Activated CD8-positive, alpha-beta memory T cell treated with anti-CD3 and anti-CD28 coated beads, Interleukin-2, amount 10 ng/mL, durations not matched to agents 7 days and 5 days (primary cell): Measurements from ENCODE around the gene FBL. TPM values are rescaled to one million over a fixed set of nuclear protein-coding genes. Genes with fewer than 3 reads are reported as not detected.

Experiments
- ATAC-seq: fragments of 150-1000 bp; cut with Tn5 transposase; one replicate; pipeline ENCODE4 v1.10.0; 2021; ENCODE audit warnings: moderate library complexity
- CTCF ChIA-PET: fragments of 350-600 bp; sonication (Branson Sonifier 250); formaldehyde crosslinking; loops from one replicate; lab custom pipeline; 2021; ENCODE audit warnings: antibody characterized with exemption; lab: Charles Lee
- DNase-seq: peaks from one replicate; pipeline ENCODE4 v3.0.0-alpha.2; 2020
- H3K27ac Mint-ChIP-seq: one replicate; pipeline ENCODE4 v1.8.0; 2021; ENCODE audit warnings: mild to moderate bottlenecking, mixed read lengths
- H3K27me3 Mint-ChIP-seq: one replicate; pipeline ENCODE4 v1.8.0; 2021; ENCODE audit warnings: mixed read lengths
- H3K36me3 Mint-ChIP-seq: one replicate; pipeline ENCODE4 v1.8.0; 2021; ENCODE audit warnings: mild to moderate bottlenecking, mixed read lengths
- H3K4me1 Mint-ChIP-seq: one replicate; pipeline ENCODE4 v1.8.0; 2021; ENCODE audit warnings: mixed read lengths
- H3K4me3 Mint-ChIP-seq: one replicate; pipeline ENCODE4 v1.8.0; 2021; ENCODE audit warnings: mild to moderate bottlenecking, moderate library complexity, mixed read lengths
- H3K9me3 Mint-ChIP-seq: one replicate; pipeline ENCODE4 v1.8.0; 2022; ENCODE audit warnings: low read depth, mixed read lengths
- microRNA-seq: library from miRNA; unstranded; fragments of <30 nt; microRNA quantifications from one replicate; pipeline ENCODE4 v1.2.0, GENCODE V29; 2022
- total RNA-seq, 2 experiments: library from RNA; stranded (reverse); gene quantifications; one replicate each; pipeline ENCODE4 v1.2.3, GENCODE V29; 2021

Gene FBL
- total RNA-seq, 2 experiments from 2014 or later: 374 to 453 TPM

- H3K4me1 Mint-ChIP-seq: no peaks in the 10 kb centered on the region
- H3K27ac Mint-ChIP-seq: no peak overlapping the region
- ATAC-seq (no peak), DNase-seq (no peak)
- H3K4me3 Mint-ChIP-seq: no peak overlapping the region
- no peaks in the 10 kb centered on the region for H3K9me3 Mint-ChIP-seq
- H3K36me3 Mint-ChIP-seq: no peaks in the 10 kb centered on the region
- CTCF ChIA-PET: interaction anchor here (0.9 to 1.1 kb wide), 2 partner anchors 15 to 43 kb away, joined by 3 to 4 read pairs; no protein-coding TSS in a partner anchor
- peaks cover 9% of the 10 kb centered on the region for H3K27me3 Mint-ChIP-seq
Observed at GRCh38 chr19:39807846-39808364, 38.3 kb downstream of the FBL start.

GRCh38 chr19:39805104-39805503 lies 41.1 kb downstream of the FBL start:
- CTCF ChIA-PET: interaction anchor here (1.2 to 2.1 kb wide), 3 partner anchors 12 to 40 kb away, joined by 4 to 5 read pairs (median 4); no protein-coding TSS in a partner anchor
- H3K9me3 Mint-ChIP-seq: no peaks in the 10 kb centered on the region
- ATAC-seq: no peak
- no peak for DNase-seq
- H3K36me3 Mint-ChIP-seq: no peaks in the 10 kb centered on the region
- H3K4me3 Mint-ChIP-seq: no peak overlapping the region
- H3K4me1 Mint-ChIP-seq: no peaks in the 10 kb centered on the region
- H3K27me3 Mint-ChIP-seq: peaks cover 21% of the 10 kb centered on the region
- H3K27ac Mint-ChIP-seq: no peak overlapping the region

GRCh38 chr19:39802958-39803357 lies 43.2 kb downstream of the FBL start:
- peaks cover 24% of the 10 kb centered on the region for H3K27me3 Mint-ChIP-seq
- no peak for DNase-seq
- H3K9me3 Mint-ChIP-seq: no peaks in the 10 kb centered on the region
- H3K36me3 Mint-ChIP-seq: no peaks in the 10 kb centered on the region
- peaks cover 2% of the 10 kb centered on the region for H3K4me1 Mint-ChIP-seq
- H3K4me3 Mint-ChIP-seq: no peak overlapping the region
- ATAC-seq: no peak
- CTCF ChIA-PET: interaction anchor here (0.9 to 3.3 kb wide), 6 partner anchors 10 to 168 kb away, joined by 3 to 13 read pairs (median 4); partner anchors contain the start of genes DYRK1B and PSMC4
- H3K27ac Mint-ChIP-seq: no peak overlapping the region

GRCh38 chr19:39797083-39797482 lies 49.1 kb downstream of the FBL start:
- DNase-seq: no peak

GRCh38 chr19:39796000-39796498 lies 50.1 kb downstream of the FBL start:
- no peak for DNase-seq
- H3K4me3 Mint-ChIP-seq: no peak overlapping the region
- H3K27ac Mint-ChIP-seq: no peak overlapping the region
- CTCF ChIA-PET: interaction anchor here (1.0 to 7.5 kb wide), 4 partner anchors 15 to 175 kb away, joined by 3 to 150 read pairs (median 6); partner anchors contain the start of genes FBL and PSMC4
- no peaks in the 10 kb centered on the region for H3K36me3 Mint-ChIP-seq
- H3K4me1 Mint-ChIP-seq: peaks cover 28% of the 10 kb centered on the region
- no peak for ATAC-seq
- no peaks in the 10 kb centered on the region for H3K9me3 Mint-ChIP-seq
- H3K27me3 Mint-ChIP-seq: peaks cover 22% of the 10 kb centered on the region

More at GRCh38 chr19:39797083-39797482, 49.1 kb downstream of the FBL start:
- peaks cover 28% of the 10 kb centered on the region for H3K4me1 Mint-ChIP-seq
- ATAC-seq: no peak
- CTCF ChIA-PET: interaction anchor here (1.0 kb wide), 1 partner anchor 17 kb away, joined by 3 read pairs; no protein-coding TSS in a partner anchor
- H3K9me3 Mint-ChIP-seq: no peaks in the 10 kb centered on the region
- H3K36me3 Mint-ChIP-seq: no peaks in the 10 kb centered on the region
- H3K27ac Mint-ChIP-seq: no peak overlapping the region
- H3K4me3 Mint-ChIP-seq: no peak overlapping the region
- peaks cover 26% of the 10 kb centered on the region for H3K27me3 Mint-ChIP-seq

GRCh38 chr19:39795001-39795400 lies 51.2 kb downstream of the FBL start:
- Mint-ChIP-seq H3K36me3 (no peaks in the 10 kb centered on the region), H3K4me1 (peaks cover 28% of the 10 kb centered on the region), H3K9me3 (no peaks in the 10 kb centered on the region), H3K27ac (peak overlapping the region; percentile 61), H3K4me3 (no peak overlapping the region), H3K27me3 (peaks cover 18% of the 10 kb centered on the region)
- CTCF ChIA-PET: interaction anchor here (0.7 to 7.5 kb wide), 9 partner anchors 16 to 354 kb away, joined by 3 to 150 read pairs (median 4); partner anchors contain the start of genes DYRK1B, EID2B, FBL and PSMC4
- DNase-seq (peak; percentile 72), ATAC-seq (peak; percentile 31)

- Mint-ChIP-seq H3K27me3 (peaks cover 18% of the 10 kb centered on the region), H3K27ac (peak overlapping the region; percentile 43), H3K9me3 (peaks cover 8% of the 10 kb centered on the region), H3K4me3 (peak overlapping the region; percentile 75), H3K36me3 (peaks cover 3% of the 10 kb centered on the region), H3K4me1 (peaks cover 26% of the 10 kb centered on the region)
- CTCF ChIA-PET: interaction anchor here (0.6 to 7.5 kb wide), 32 partner anchors 9 to 425 kb away, joined by 3 to 150 read pairs (median 4); partner anchors contain the start of genes DYRK1B, FBL, LEUTX and PSMC4
- ATAC-seq (peak; percentile 95), DNase-seq (peak; percentile 82)
Observed at GRCh38 chr19:39792999-39793546, 53.1 kb downstream of the FBL start.

- CTCF ChIA-PET: interaction anchor here (1.0 to 1.3 kb wide), 2 partner anchors 21 to 55 kb away, joined by 3 to 5 read pairs; no protein-coding TSS in a partner anchor
- Mint-ChIP-seq H3K4me1 (peaks cover 6% of the 10 kb centered on the region), H3K36me3 (peaks cover 5% of the 10 kb centered on the region), H3K27me3 (peaks cover 39% of the 10 kb centered on the region), H3K27ac (no peak overlapping the region), H3K4me3 (no peak overlapping the region), H3K9me3 (peaks cover 10% of the 10 kb centered on the region)
- ATAC-seq (no peak), DNase-seq (no peak)
Observed at GRCh38 chr19:39788244-39788643, 57.9 kb downstream of the FBL start.

Small RNA genes lying within 50 kb of the gene (microRNA-seq; reads per million reads assigned to microRNA genes)
- gene MIR6719: not detected

Other genes starting within 250 kb of the FBL start
- not detected for gene LGALS13, start 243.9 kb downstream of the FBL start, total RNA-seq
- gene LGALS16, start 190.5 kb downstream of the FBL start, total RNA-seq: not detected
- under 1 TPM in 1 of 2 experiments, not detected in 1; 0.37 TPM for gene LGALS14, start 141.9 kb downstream of the FBL start, total RNA-seq
- not detected for gene CLC, start 108.3 kb downstream of the FBL start, total RNA-seq
- not detected for gene LEUTX, start 67.5 kb downstream of the FBL start, total RNA-seq
- 1 to 10 TPM; 7.5 to 7.7 TPM for gene DYRK1B, start 12.2 kb downstream of the FBL start, total RNA-seq
- gene FCGBP, start 88.3 kb upstream of the FBL start, total RNA-seq: 1 to 10 TPM in 1 of 2 experiments, under 1 TPM in 1; 0.93 to 3.2 TPM
- 100 to 1,000 TPM in 1 of 2 experiments, 10 to 100 TPM in 1; 94.5 to 141 TPM for gene PSMC4, start 124.8 kb upstream of the FBL start, total RNA-seq
- 1 to 10 TPM; 5.0 to 6.5 TPM for gene ZNF546, start 150.7 kb upstream of the FBL start, total RNA-seq
- 10 to 100 TPM; 18.6 to 25.7 TPM for gene ZNF780B, start 209.9 kb upstream of the FBL start, total RNA-seq
- gene ZNF780A, start 244.6 kb upstream of the FBL start, total RNA-seq: 10 to 100 TPM; 19.0 to 20.7 TPM